GM23338 (cell line): ENCODE results near the gene TENT5A. TPM values are rescaled to one million over a fixed set of nuclear protein-coding genes. Genes with fewer than 3 reads are reported as not detected.

Experiments
- ATAC-seq: fragments of 200-7000 bp; cut with Tn5 transposase; 3 replicates; pipeline ENCODE4 v1.9.1; 2020
- DNase-seq: peaks from one replicate; pipeline ENCODE4 v3.0.0-alpha.2; 2015; ENCODE audit warnings: low spot score
- H2AFZ ChIP-seq: fragments of 200-600 bp; sonication (generic); 2 replicates; pipeline ENCODE4 v1.8.0; 2016; ENCODE audit warnings: antibody characterized with exemption, mild to moderate bottlenecking, moderate library complexity
- H3F3A ChIP-seq: fragments of 200-600 bp; sonication (generic); replicated peaks from 2 replicates; pipeline ENCODE4 v1.8.0; 2017; ENCODE audit warnings: antibody characterized with exemption, mixed run types, low read depth
- H3K27ac ChIP-seq: fragments of 200-600 bp; sonication (generic); 2 replicates; pipeline ENCODE4 v1.6.1; 2016; ENCODE audit warnings: low read depth
- H3K27me3 ChIP-seq: fragments of 200-600 bp; sonication (generic); 2 replicates; pipeline ENCODE4 v1.8.0; 2016; ENCODE audit warnings: mild to moderate bottlenecking, mixed run types, moderate library complexity; ENCODE audit not compliant: insufficient read depth
- H3K36me3 ChIP-seq: fragments of 200-600 bp; sonication (generic); 2 replicates; pipeline ENCODE4 v1.8.0; 2016; ENCODE audit warnings: mild to moderate bottlenecking; ENCODE audit not compliant: insufficient read depth
- H3K4me1 ChIP-seq: fragments of 200-600 bp; sonication (generic); 2 replicates; pipeline ENCODE4 v1.8.0; 2016; ENCODE audit warnings: mild to moderate bottlenecking, moderate library complexity; ENCODE audit not compliant: insufficient read depth
- H3K4me2 ChIP-seq: fragments of 200-600 bp; sonication (generic); 2 replicates; pipeline ENCODE4 v1.7.1; 2017; ENCODE audit warnings: mixed run types
- H3K4me3 ChIP-seq: fragments of 200-600 bp; sonication (generic); 2 replicates; pipeline ENCODE4 v1.6.1; 2016; ENCODE audit warnings: mixed run types
- H3K79me2 ChIP-seq: fragments of 200-600 bp; sonication (generic); replicated peaks from 2 replicates; pipeline ENCODE4 v1.8.0; 2017; ENCODE audit warnings: mild to moderate bottlenecking; ENCODE audit not compliant: insufficient read depth
- H3K9me2 ChIP-seq: fragments of 200-600 bp; sonication (generic); 2 replicates; pipeline ENCODE4 v1.8.0; 2017; ENCODE audit not compliant: insufficient read depth
- H4K20me1 ChIP-seq: fragments of 200-600 bp; sonication (generic); replicated peaks from 2 replicates; pipeline ENCODE4 v1.8.0; 2017; ENCODE audit warnings: mild to moderate bottlenecking; ENCODE audit not compliant: insufficient read depth
- H3K27ac Mint-ChIP-seq: 2 replicates; pipeline ENCODE4 v1.8.0; 2020; ENCODE audit warnings: inconsistent platforms, mild to moderate bottlenecking, moderate library complexity, mixed read lengths
- H3K27me3 Mint-ChIP-seq: 3 replicates; pipeline ENCODE4 v1.8.0; 2022; ENCODE audit warnings: low read depth, mild to moderate bottlenecking, moderate library complexity, mixed read lengths, inconsistent platforms; ENCODE audit not compliant: insufficient read depth, poor library complexity
- H3K36me3 Mint-ChIP-seq: 3 replicates; pipeline ENCODE4 v1.8.0; 2021; ENCODE audit warnings: low read depth, mild to moderate bottlenecking, inconsistent platforms, moderate library complexity, mixed read lengths
- H3K4me1 Mint-ChIP-seq: 3 replicates; pipeline ENCODE4 v1.8.0; 2020; ENCODE audit warnings: mild to moderate bottlenecking, inconsistent platforms, mixed read lengths
- H3K4me3 Mint-ChIP-seq: 3 replicates; pipeline ENCODE4 v1.8.0; 2021; ENCODE audit warnings: moderate library complexity, mild to moderate bottlenecking, inconsistent platforms, mixed read lengths
- H3K9me3 Mint-ChIP-seq: 3 replicates; pipeline ENCODE4 v1.8.0; 2020; ENCODE audit warnings: moderate library complexity, mild to moderate bottlenecking, inconsistent platforms, mixed read lengths
- CREB1 ChIP-seq: fragments of 250-450 bp; sonication (Bioruptor Pico); IDR thresholded peaks from 2 replicates; pipeline ENCODE4 v1.5.0; 2020; ENCODE audit warnings: low read depth, mild to moderate bottlenecking, moderate library complexity
- EZH2 ChIP-seq: fragments of 200-600 bp; sonication (generic); IDR thresholded peaks from one replicate; pipeline ENCODE4 v1.8.0; 2017; ENCODE audit warnings: antibody characterized with exemption, mild to moderate bottlenecking, low read depth; ENCODE audit not compliant: unreplicated experiment
- EZH2phosphoT487 ChIP-seq: fragments of 200-600 bp; sonication (generic); IDR thresholded peaks from one replicate; pipeline ENCODE4 v1.8.1; 2018; ENCODE audit warnings: antibody characterized with exemption; ENCODE audit not compliant: unreplicated experiment
- JUNB ChIP-seq: IDR thresholded peaks from one replicate; pipeline ENCODE4 v1.6.1; 2016; ENCODE audit warnings: antibody characterized with exemption; ENCODE audit not compliant: unreplicated experiment
- NANOG ChIP-seq: IDR thresholded peaks from 2 replicates; pipeline ENCODE4 v1.6.1; 2016; ENCODE audit warnings: antibody characterized with exemption, borderline replicate concordance
- POLR2AphosphoS5 ChIP-seq: IDR thresholded peaks from 2 replicates; pipeline ENCODE4 v1.6.1; 2016; ENCODE audit warnings: antibody characterized with exemption, low read depth
- STAT1 ChIP-seq: IDR thresholded peaks from one replicate; pipeline ENCODE4 v1.6.1; 2016; ENCODE audit warnings: antibody characterized with exemption; ENCODE audit not compliant: unreplicated experiment
- ZNF114 ChIP-seq: fragments of 250-450 bp; sonication (Bioruptor Pico); IDR thresholded peaks from 2 replicates; pipeline ENCODE4 v1.5.0; 2020; ENCODE audit warnings: mild to moderate bottlenecking, moderate library complexity
- ZNF331 ChIP-seq: fragments of 250-450 bp; sonication (Bioruptor Pico); IDR thresholded peaks from 2 replicates; pipeline ENCODE4 v1.5.0; 2020; ENCODE audit warnings: low read depth, mild to moderate bottlenecking, moderate library complexity
- polyA plus RNA-seq: library from polyadenylated mRNA; unstranded; fragments of >200 nt; fragmentation: Nextera tagmentation; extraction: Ambion mirVana; gene quantifications from 2 replicates; pipeline ENCODE4 v1.2.1, GENCODE V29; 2016
- total RNA-seq: library from RNA; depleted of rRNA; stranded (reverse); fragments of >200 nt; shearing (Covaris generic); gene quantifications from 2 replicates; pipeline ENCODE4 v1.2.3, GENCODE V29; 2014
- TF ChIP-seq, protein P1 (sequence below), 2 experiments: fragments of 200-600 bp in 1 of 2; sonication (generic) in 1 of 2; conservative IDR thresholded peaks; 2 replicates each; pipeline versions ENCODE4 v1.5.1 to v1.6.1; 2016 to 2017; ENCODE audit warnings: antibody characterized with exemption in 2 of 2, low read depth in 2 of 2, mild to moderate bottlenecking in 2 of 2, moderate library complexity in 1 of 2
- TF ChIP-seq, protein P2 (sequence below): IDR thresholded peaks from 2 replicates; pipeline ENCODE4 v1.6.1; 2016; ENCODE audit warnings: antibody characterized with exemption
- TF ChIP-seq, protein P3 (sequence below): IDR thresholded peaks from one replicate; pipeline ENCODE4 v1.6.1; 2018; ENCODE audit warnings: antibody characterized with exemption; ENCODE audit not compliant: unreplicated experiment
- TF ChIP-seq, protein P4 (sequence below): fragments of 250-450 bp; sonication (Bioruptor Pico); IDR thresholded peaks from 2 replicates; pipeline ENCODE4 v1.5.0; 2020; ENCODE audit warnings: mild to moderate bottlenecking, moderate library complexity

TENT5A gene
- total and polyA plus RNA-seq, 2 experiments from 2014 or later: 3.8 to 4.7 TPM

DNA sequence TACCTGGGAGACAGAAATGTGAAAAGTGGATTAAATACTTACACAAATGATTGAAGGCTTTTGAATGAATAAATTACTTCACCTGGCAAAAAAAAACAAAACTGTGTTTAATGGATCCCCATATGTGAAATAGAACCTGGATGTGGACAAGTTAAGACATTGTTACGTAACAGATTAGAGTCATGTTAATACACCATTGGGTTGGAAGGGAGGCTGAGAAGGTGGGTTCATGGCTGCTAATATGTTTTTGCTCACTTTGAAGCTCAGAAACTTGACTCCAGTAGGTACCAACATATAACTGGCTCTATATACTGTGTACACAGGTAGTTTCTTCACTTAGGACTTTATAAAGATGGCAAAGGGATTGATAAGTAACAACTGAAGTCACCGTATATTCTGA lies 21.4 kb upstream of the TENT5A start:
- DNase-seq (no peak), ATAC-seq (no peak)
- no peak overlapping the region for H3K27ac ChIP-seq
- Mint-ChIP-seq H3K27me3 (peaks cover 1% of the 10 kb centered on the region), H3K36me3 (no peaks in the 10 kb centered on the region), H3K4me3 (no peak overlapping the region), H3K9me3 (no peaks in the 10 kb centered on the region), H3K4me1 (peaks cover 8% of the 10 kb centered on the region; the same call in 2 of the 3 replicates), H3K27ac (no peak overlapping the region)
- H3F3A ChIP-seq: no peaks in the 10 kb centered on the region
- H3K4me2 ChIP-seq: no peak overlapping the region
- H3K9me2 ChIP-seq: peaks cover 10% of the 10 kb centered on the region; the same call in 1 of the 2 replicates
- no peak overlapping the region for H2AFZ ChIP-seq
- no peaks in the 10 kb centered on the region for H4K20me1 ChIP-seq
- no peaks in the 10 kb centered on the region for H3K79me2 ChIP-seq
- H3K4me3 ChIP-seq: no peak overlapping the region
- no peaks in the 10 kb centered on the region for H3K36me3 ChIP-seq
- H3K4me1 ChIP-seq: peaks cover 10% of the 10 kb centered on the region
- TF ChIP-seq CREB1 (CRISPR knock-in tag): no peak
- no peak for TF ChIP-seq NANOG
- no peak for TF ChIP-seq EZH2phosphoT487
- no peak for TF ChIP-seq POLR2AphosphoS5
- TF ChIP-seq, protein P1, sequence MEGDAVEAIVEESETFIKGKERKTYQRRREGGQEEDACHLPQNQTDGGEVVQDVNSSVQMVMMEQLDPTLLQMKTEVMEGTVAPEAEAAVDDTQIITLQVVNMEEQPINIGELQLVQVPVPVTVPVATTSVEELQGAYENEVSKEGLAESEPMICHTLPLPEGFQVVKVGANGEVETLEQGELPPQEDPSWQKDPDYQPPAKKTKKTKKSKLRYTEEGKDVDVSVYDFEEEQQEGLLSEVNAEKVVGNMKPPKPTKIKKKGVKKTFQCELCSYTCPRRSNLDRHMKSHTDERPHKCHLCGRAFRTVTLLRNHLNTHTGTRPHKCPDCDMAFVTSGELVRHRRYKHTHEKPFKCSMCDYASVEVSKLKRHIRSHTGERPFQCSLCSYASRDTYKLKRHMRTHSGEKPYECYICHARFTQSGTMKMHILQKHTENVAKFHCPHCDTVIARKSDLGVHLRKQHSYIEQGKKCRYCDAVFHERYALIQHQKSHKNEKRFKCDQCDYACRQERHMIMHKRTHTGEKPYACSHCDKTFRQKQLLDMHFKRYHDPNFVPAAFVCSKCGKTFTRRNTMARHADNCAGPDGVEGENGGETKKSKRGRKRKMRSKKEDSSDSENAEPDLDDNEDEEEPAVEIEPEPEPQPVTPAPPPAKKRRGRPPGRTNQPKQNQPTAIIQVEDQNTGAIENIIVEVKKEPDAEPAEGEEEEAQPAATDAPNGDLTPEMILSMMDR (conservative IDR thresholded peaks at IDR 0.05; ENCODE audit: low read depth in 2 of 2): no peak
- TF ChIP-seq EZH2: no peak
- TF ChIP-seq, protein P2, sequence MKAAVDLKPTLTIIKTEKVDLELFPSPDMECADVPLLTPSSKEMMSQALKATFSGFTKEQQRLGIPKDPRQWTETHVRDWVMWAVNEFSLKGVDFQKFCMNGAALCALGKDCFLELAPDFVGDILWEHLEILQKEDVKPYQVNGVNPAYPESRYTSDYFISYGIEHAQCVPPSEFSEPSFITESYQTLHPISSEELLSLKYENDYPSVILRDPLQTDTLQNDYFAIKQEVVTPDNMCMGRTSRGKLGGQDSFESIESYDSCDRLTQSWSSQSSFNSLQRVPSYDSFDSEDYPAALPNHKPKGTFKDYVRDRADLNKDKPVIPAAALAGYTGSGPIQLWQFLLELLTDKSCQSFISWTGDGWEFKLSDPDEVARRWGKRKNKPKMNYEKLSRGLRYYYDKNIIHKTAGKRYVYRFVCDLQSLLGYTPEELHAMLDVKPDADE: no peak
- TF ChIP-seq, protein P3, sequence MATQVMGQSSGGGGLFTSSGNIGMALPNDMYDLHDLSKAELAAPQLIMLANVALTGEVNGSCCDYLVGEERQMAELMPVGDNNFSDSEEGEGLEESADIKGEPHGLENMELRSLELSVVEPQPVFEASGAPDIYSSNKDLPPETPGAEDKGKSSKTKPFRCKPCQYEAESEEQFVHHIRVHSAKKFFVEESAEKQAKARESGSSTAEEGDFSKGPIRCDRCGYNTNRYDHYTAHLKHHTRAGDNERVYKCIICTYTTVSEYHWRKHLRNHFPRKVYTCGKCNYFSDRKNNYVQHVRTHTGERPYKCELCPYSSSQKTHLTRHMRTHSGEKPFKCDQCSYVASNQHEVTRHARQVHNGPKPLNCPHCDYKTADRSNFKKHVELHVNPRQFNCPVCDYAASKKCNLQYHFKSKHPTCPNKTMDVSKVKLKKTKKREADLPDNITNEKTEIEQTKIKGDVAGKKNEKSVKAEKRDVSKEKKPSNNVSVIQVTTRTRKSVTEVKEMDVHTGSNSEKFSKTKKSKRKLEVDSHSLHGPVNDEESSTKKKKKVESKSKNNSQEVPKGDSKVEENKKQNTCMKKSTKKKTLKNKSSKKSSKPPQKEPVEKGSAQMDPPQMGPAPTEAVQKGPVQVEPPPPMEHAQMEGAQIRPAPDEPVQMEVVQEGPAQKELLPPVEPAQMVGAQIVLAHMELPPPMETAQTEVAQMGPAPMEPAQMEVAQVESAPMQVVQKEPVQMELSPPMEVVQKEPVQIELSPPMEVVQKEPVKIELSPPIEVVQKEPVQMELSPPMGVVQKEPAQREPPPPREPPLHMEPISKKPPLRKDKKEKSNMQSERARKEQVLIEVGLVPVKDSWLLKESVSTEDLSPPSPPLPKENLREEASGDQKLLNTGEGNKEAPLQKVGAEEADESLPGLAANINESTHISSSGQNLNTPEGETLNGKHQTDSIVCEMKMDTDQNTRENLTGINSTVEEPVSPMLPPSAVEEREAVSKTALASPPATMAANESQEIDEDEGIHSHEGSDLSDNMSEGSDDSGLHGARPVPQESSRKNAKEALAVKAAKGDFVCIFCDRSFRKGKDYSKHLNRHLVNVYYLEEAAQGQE: no peak
- no peak for TF ChIP-seq ZNF331 (CRISPR knock-in tag)
- TF ChIP-seq STAT1: no peak
- TF ChIP-seq ZNF114 (CRISPR knock-in tag): no peak
- no peak for TF ChIP-seq JUNB
- TF ChIP-seq, protein P4, sequence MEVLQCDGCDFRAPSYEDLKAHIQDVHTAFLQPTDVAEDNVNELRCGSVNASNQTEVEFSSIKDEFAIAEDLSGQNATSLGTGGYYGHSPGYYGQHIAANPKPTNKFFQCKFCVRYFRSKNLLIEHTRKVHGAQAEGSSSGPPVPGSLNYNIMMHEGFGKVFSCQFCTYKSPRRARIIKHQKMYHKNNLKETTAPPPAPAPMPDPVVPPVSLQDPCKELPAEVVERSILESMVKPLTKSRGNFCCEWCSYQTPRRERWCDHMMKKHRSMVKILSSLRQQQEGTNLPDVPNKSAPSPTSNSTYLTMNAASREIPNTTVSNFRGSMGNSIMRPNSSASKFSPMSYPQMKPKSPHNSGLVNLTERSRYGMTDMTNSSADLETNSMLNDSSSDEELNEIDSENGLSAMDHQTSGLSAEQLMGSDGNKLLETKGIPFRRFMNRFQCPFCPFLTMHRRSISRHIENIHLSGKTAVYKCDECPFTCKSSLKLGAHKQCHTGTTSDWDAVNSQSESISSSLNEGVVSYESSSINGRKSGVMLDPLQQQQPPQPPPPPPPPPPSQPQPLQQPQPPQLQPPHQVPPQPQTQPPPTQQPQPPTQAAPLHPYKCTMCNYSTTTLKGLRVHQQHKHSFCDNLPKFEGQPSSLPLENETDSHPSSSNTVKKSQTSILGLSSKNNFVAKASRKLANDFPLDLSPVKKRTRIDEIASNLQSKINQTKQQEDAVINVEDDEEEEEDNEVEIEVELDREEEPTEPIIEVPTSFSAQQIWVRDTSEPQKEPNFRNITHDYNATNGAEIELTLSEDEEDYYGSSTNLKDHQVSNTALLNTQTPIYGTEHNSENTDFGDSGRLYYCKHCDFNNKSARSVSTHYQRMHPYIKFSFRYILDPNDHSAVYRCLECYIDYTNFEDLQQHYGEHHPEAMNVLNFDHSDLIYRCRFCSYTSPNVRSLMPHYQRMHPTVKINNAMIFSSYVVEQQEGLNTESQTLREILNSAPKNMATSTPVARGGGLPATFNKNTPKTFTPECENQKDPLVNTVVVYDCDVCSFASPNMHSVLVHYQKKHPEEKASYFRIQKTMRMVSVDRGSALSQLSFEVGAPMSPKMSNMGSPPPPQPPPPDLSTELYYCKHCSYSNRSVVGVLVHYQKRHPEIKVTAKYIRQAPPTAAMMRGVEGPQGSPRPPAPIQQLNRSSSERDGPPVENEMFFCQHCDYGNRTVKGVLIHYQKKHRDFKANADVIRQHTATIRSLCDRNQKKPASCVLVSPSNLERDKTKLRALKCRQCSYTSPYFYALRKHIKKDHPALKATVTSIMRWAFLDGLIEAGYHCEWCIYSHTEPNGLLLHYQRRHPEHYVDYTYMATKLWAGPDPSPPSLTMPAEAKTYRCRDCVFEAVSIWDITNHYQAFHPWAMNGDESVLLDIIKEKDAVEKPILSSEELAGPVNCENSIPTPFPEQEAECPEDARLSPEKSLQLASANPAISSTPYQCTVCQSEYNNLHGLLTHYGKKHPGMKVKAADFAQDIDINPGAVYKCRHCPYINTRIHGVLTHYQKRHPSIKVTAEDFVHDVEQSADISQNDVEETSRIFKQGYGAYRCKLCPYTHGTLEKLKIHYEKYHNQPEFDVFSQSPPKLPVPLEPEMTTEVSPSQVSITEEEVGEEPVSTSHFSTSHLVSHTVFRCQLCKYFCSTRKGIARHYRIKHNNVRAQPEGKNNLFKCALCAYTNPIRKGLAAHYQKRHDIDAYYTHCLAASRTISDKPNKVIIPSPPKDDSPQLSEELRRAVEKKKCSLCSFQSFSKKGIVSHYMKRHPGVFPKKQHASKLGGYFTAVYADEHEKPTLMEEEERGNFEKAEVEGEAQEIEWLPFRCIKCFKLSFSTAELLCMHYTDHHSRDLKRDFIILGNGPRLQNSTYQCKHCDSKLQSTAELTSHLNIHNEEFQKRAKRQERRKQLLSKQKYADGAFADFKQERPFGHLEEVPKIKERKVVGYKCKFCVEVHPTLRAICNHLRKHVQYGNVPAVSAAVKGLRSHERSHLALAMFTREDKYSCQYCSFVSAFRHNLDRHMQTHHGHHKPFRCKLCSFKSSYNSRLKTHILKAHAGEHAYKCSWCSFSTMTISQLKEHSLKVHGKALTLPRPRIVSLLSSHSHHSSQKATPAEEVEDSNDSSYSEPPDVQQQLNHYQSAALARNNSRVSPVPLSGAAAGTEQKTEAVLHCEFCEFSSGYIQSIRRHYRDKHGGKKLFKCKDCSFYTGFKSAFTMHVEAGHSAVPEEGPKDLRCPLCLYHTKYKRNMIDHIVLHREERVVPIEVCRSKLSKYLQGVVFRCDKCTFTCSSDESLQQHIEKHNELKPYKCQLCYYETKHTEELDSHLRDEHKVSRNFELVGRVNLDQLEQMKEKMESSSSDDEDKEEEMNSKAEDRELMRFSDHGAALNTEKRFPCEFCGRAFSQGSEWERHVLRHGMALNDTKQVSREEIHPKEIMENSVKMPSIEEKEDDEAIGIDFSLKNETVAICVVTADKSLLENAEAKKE (CRISPR knock-in tag): no peak
- H3K27me3 ChIP-seq: no peaks in the 10 kb centered on the region
